AG04450 (cell line): ENCODE results near the gene UVRAG. TPM values are rescaled to one million over a fixed set of nuclear protein-coding genes. Genes with fewer than 3 reads are reported as not detected.

Experiments used
- CTCF ChIA-PET: fragments of 300-600, 350-600 bp; formaldehyde crosslinking; extraction: SDS; loops from one replicate; lab custom pipeline; 2022; ENCODE audit warnings: antibody characterized with exemption, inconsistent platforms; lab: Charles Lee
- POLR2A ChIA-PET: fragments of 350-600 bp; formaldehyde crosslinking; extraction: SDS; loops from one replicate; lab custom pipeline; 2021; ENCODE audit warnings: antibody characterized with exemption, inconsistent platforms; lab: Yijun Ruan, JAX
- DNase-seq: peaks from one replicate; pipeline ENCODE4 v3.0.0-alpha.2; 2011; ENCODE audit warnings: low read depth, low spot score
- H3K27ac ChIP-seq: one replicate; pipeline ENCODE4 v1.5.1; 2012; ENCODE audit warnings: low read depth, low read length, control low read depth
- H3K27me3 ChIP-seq: one replicate; pipeline ENCODE4 v1.6.0; 2012; ENCODE audit warnings: low read length; ENCODE audit not compliant: control insufficient read depth, insufficient read depth
- H3K4me3 ChIP-seq: 2 replicates; pipeline ENCODE4 v1.5.1; 2011; ENCODE audit warnings: mild to moderate bottlenecking, low read depth, low read length, control low read depth
- H3K9me3 ChIP-seq: 2 replicates; pipeline ENCODE4 v1.5.1; 2012; ENCODE audit warnings: low read length; ENCODE audit not compliant: control insufficient read depth, insufficient read depth
- CTCF ChIP-seq: IDR thresholded peaks from 2 replicates; pipeline ENCODE4 v1.5.1; 2011; ENCODE audit warnings: low read depth, low read length, control low read depth, inconsistent platforms
- polyA plus RNA-seq: library from polyadenylated mRNA; depleted of rRNA; stranded (reverse); fragments of >200 nt; gene quantifications from 2 replicates; pipeline ENCODE4 v1.2.3, GENCODE V29; 2011

The UVRAG gene
- polyA plus RNA-seq, 1 experiment: 11.6 TPM

GRCh38 chr11:75891947-75892739, 77.1 kb downstream of the UVRAG start:
- Histone ChIP-seq H3K27ac (no peak overlapping the region), H3K27me3 (no peaks in the 10 kb centered on the region), H3K4me3 (no peak overlapping the region), H3K9me3 (no peaks in the 10 kb centered on the region)
- TF ChIP-seq CTCF: no peak
- POLR2A ChIA-PET: no interaction called here
- CTCF ChIA-PET: interaction anchor here (0.7 to 14.4 kb wide), 4 partner anchors 89 to 315 kb away, joined by 3 to 309 read pairs (median 4); no protein-coding TSS in a partner anchor
- no peak for DNase-seq

GRCh38 chr11:75893251-75893650, 78.2 kb downstream of the UVRAG start:
- TF ChIP-seq CTCF: no peak
- Histone ChIP-seq H3K4me3 (no peak overlapping the region), H3K9me3 (no peaks in the 10 kb centered on the region), H3K27me3 (no peaks in the 10 kb centered on the region), H3K27ac (no peak overlapping the region)
- ChIA-PET POLR2A (interaction anchor here (0.6 kb wide), 1 partner anchor 314 kb away, joined by 3 read pairs; no protein-coding TSS in a partner anchor), CTCF (interaction anchor here (0.7 to 14.4 kb wide), 5 partner anchors 90 to 315 kb away, joined by 3 to 309 read pairs (median 4); no protein-coding TSS in a partner anchor)
- no peak for DNase-seq

- TF ChIP-seq CTCF: no peak
- Histone ChIP-seq H3K27me3 (no peaks in the 10 kb centered on the region), H3K4me3 (no peak overlapping the region), H3K27ac (no peak overlapping the region), H3K9me3 (no peaks in the 10 kb centered on the region)
- CTCF ChIA-PET: interaction anchor here (1.9 to 14.4 kb wide), 3 partner anchors 91 to 315 kb away, joined by 4 to 309 read pairs (median 7); no protein-coding TSS in a partner anchor
- POLR2A ChIA-PET: no interaction called here
- DNase-seq: no peak
Measured at GRCh38 chr11:75894036-75894585, 79.1 kb downstream of the UVRAG start.

- Histone ChIP-seq H3K27ac (no peak overlapping the region), H3K4me3 (no peak overlapping the region), H3K9me3 (no peaks in the 10 kb centered on the region), H3K27me3 (no peaks in the 10 kb centered on the region)
- peak; percentile 67 for TF ChIP-seq CTCF
- ChIA-PET CTCF (interaction anchor here (0.7 to 14.4 kb wide), 20 partner anchors 14 to 483 kb away, joined by 3 to 309 read pairs (median 4); partner anchors contain the start of gene WNT11), POLR2A (no interaction called here)
- DNase-seq: peak; percentile 7
Measured at GRCh38 chr11:75896843-75897419, 81.9 kb downstream of the UVRAG start.
